Liver (tissue), 3 donors: ENCODE results near the gene BPIFB3.

Experiments
- FOXA2 ChIP-seq: IDR thresholded peaks from 2 replicates; pipeline ENCODE4 v1.6.1; 2016; ENCODE audit warnings: antibody characterized with exemption
- GABPA ChIP-seq, 2 donors: IDR thresholded peaks in 1 of 2; conservative IDR thresholded peaks in 1 of 2; 2 replicates each; pipeline ENCODE4 v1.6.1; 2016; ENCODE audit warnings: antibody characterized with exemption in 2 of 2, mild to moderate bottlenecking in 1 of 2, moderate library complexity in 1 of 2
- JUND ChIP-seq, 2 donors: IDR thresholded peaks; 2 replicates each; pipeline ENCODE4 v1.6.1; 2016; ENCODE audit warnings: antibody characterized with exemption in 2 of 2
- RAD21 ChIP-seq, 2 donors: IDR thresholded peaks; 2 replicates each; pipeline ENCODE4 v1.6.1; 2016; ENCODE audit warnings: antibody characterized with exemption in 2 of 2, mild to moderate bottlenecking in 2 of 2
- REST ChIP-seq: IDR thresholded peaks from 2 replicates; pipeline ENCODE4 v1.6.1; 2016; ENCODE audit warnings: antibody characterized with exemption, mild to moderate bottlenecking
- SP1 ChIP-seq: IDR thresholded peaks from 2 replicates; pipeline ENCODE4 v1.6.1; 2018; ENCODE audit warnings: antibody characterized with exemption, mild to moderate bottlenecking
- TAF1 ChIP-seq: conservative IDR thresholded peaks from 2 replicates; pipeline ENCODE4 v1.6.1; 2016; ENCODE audit warnings: antibody characterized with exemption, mild to moderate bottlenecking
- ZBTB33 ChIP-seq: IDR thresholded peaks from 2 replicates; pipeline ENCODE4 v1.6.1; 2016; ENCODE audit warnings: antibody characterized with exemption
- TF ChIP-seq, protein P1 (sequence below): fragments of 150-350 bp; IDR thresholded peaks from 2 replicates; pipeline ENCODE4 v1.5.1; 2017; ENCODE audit warnings: improper control_type of control experiment, low read depth, low read length; ENCODE audit not compliant: missing input control
- TF ChIP-seq, protein P2 (sequence below): IDR thresholded peaks from 2 replicates; pipeline ENCODE4 v1.6.1; 2016; ENCODE audit warnings: antibody characterized with exemption
- donor health status: healthy.
- donor health status: healthy.

DNA sequence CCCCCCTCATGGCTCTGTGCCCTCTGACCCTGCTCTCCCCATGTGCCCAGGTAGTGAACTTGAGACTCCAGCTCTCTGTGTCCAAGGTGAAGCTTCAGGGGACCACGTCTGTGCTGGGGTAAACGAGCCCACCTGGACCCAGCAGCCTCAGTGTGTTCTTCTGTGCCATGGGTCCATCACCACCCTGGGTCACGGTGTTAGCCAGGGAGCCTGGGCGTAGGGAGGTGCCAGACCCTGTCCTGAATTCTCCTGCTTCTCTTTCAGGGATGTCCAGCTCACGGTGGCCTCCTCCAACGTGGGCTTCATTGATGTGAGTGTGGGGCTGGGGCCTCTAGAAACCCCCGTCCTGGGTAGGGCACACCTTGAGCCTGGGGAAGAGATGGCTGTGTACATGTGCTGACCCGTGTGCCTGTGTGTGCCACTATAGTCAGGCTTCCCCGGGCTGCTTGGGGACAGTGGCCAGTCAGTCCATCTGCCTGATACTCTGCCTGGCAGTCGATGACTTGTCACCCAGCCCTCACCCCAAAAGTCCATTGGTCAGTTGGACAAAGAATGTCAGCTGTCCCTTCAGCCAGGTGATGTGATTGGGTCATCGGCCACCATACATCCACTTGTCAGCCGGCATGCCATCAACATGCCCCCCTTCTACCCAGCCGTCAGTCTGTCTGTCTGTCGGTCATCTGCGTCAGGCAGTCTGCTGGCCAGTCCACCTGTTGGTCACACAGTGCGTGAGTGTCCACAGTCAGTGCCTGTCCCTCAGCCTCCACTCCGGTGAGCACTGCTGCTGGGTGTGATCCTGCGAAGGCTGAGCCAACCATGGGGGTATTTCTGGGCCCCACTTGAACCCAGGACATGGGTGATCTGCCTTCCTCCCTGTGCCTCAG is 33.2 kb upstream of the BPIFB3 start:
- TF ChIP-seq, protein P1, sequence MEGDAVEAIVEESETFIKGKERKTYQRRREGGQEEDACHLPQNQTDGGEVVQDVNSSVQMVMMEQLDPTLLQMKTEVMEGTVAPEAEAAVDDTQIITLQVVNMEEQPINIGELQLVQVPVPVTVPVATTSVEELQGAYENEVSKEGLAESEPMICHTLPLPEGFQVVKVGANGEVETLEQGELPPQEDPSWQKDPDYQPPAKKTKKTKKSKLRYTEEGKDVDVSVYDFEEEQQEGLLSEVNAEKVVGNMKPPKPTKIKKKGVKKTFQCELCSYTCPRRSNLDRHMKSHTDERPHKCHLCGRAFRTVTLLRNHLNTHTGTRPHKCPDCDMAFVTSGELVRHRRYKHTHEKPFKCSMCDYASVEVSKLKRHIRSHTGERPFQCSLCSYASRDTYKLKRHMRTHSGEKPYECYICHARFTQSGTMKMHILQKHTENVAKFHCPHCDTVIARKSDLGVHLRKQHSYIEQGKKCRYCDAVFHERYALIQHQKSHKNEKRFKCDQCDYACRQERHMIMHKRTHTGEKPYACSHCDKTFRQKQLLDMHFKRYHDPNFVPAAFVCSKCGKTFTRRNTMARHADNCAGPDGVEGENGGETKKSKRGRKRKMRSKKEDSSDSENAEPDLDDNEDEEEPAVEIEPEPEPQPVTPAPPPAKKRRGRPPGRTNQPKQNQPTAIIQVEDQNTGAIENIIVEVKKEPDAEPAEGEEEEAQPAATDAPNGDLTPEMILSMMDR, result no peak
- no peak for TF ChIP-seq JUND (IDR thresholded peaks at IDR 0.05)
- TF ChIP-seq ZBTB33, result no peak
- TF ChIP-seq RAD21 (IDR thresholded peaks at IDR 0.05), result no peak
- TF ChIP-seq FOXA2, result no peak
- TF ChIP-seq REST, result no peak
- TF ChIP-seq, protein P2, sequence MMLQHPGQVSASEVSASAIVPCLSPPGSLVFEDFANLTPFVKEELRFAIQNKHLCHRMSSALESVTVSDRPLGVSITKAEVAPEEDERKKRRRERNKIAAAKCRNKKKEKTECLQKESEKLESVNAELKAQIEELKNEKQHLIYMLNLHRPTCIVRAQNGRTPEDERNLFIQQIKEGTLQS, result no peak
- TF ChIP-seq TAF1, result no peak
- no peak for TF ChIP-seq GABPA (IDR thresholded peaks at IDR 0.05 in 1 of 2, conservative IDR thresholded peaks at IDR 0.05 in 1 of 2)
- no peak for TF ChIP-seq SP1
